Measurements from ENCODE around the gene RPP38. TPM values are rescaled to one million over a fixed set of nuclear protein-coding genes. Genes with fewer than 3 reads are reported as not detected.

Gene RPP38
- total RNA-seq, 1 donor from 2014 or later = 7.0 TPM

DNA sequence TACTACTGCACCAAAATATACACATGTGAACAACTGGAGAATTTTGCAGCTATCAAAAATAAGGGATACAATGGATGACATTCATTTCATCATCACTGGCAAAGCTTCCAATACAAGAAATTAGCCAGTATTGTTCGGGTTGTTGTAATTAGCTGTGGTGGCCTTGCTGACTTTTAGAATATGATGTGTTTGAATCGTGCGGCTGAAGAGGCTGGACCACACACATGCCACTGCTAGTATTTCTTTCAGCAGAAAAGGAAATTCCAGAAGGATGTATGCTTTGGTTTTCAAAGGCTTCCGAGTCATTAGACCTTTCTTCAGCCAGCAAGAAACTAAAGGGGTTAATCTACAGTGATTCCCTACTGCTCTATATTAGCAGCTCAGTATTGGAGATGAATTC is 16.6 kb downstream of the RPP38 start:
- no peak for DNase-seq

GRCh38 chr10:15116225-15116624 is 19.1 kb downstream of the RPP38 start:
- no peak for DNase-seq

- no peak for DNase-seq
Observed at GRCh38 chr10:15118615-15119014, 21.5 kb downstream of the RPP38 start.

DNA sequence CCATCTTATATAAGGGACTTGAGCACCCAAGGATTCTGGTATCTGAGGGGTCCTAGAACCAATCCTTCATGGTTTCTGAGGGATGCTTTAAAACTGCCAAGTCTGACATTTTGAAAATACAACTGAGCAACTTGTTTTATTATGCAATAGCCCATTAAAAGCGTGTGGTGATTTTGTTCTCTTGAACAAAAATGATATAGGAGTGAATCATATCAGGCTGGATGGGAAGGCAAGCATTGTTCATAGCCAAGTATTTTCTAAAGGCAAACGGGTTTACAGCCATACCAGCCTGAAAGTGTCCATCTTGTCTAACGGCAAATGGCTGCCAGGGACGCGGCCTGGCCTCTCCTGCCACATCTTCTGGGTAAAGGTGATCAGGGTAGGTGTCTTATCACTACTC is 23.4 kb downstream of the RPP38 start:
- no peak for DNase-seq

DNA sequence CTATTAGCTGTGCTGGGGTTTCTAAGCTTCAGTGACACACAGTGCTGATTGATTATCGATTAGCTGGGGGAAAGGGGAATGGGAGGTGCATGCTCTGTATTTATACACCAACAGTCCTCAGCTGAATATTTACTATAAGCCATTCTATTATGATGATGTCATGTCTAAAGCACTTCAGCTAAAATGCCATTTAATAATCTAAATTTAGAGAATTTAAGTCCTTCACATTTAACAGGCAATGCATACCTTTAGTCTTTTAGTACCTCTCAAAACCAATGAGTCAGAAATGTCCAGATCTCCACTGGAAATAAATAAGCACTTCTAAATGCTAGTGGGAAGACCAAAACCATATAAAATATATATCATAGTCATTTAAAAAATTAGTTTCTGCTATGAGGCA is 24.6 kb downstream of the RPP38 start:
- DNase-seq = no peak

GRCh38 chr10:15122477-15123030 is 25.4 kb downstream of the RPP38 start:
- no peak for DNase-seq

- no peak for DNase-seq
Observed at GRCh38 chr10:15123749-15124184, 26.6 kb downstream of the RPP38 start.

DNA sequence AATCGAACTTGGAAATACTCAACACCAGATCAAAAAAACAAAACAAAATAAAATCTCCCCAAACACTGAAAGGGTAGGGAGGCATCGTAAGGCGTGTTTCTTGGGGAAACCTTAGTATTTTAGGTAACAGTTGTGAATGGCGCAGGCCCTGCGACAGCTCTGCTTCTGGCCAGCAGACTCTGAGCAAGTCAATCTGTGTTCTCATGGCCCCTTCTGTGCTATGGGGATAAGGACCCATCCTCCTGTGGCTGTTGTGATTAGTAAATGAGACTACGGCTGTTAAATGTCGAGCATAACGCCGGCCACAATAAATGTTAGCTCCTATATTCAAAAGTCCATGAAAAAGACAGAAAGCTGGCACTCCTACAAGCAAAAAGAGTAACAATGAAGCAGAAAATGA is 27.0 kb downstream of the RPP38 start:
- no peak for DNase-seq

DNA sequence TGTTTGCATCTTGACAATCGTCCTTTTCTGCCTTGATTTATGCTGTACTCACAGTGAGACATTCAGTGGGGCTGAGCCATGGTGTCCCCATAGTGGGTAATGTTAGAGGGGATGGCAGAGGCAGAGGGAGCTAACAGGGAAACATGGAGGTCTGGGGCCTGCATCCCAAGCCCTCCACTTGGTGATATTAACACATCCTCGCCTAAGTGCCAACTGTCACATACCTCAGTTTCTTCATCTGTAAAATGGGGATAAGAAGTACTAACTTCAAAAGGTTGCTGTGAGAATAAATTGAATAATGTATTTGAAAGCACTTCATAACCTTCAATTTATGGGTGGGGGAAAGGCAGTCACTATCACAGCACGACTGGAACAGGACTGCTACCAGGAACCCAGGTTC is 27.8 kb downstream of the RPP38 start:
- DNase-seq = no peak

DNA sequence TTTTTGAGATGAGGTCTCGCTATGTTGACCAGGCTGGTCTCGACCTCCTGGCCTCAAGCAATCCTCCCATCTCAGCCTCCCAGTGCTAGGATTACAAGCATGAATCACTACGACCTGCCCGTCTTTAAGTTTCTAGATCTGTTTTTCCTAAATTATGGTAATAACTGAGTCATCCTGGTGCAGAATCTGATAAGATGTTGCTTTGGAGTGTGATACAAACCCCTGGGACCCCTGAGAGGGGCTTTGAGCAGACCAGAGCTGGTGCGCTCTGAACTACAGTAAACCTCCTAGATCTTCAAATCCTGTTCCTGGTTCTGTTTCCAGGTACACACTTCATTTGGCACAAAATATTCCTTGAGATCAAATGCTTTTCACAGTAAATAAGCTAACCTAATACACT is 34.2 kb downstream of the RPP38 start:
- no peak for DNase-seq

DNA sequence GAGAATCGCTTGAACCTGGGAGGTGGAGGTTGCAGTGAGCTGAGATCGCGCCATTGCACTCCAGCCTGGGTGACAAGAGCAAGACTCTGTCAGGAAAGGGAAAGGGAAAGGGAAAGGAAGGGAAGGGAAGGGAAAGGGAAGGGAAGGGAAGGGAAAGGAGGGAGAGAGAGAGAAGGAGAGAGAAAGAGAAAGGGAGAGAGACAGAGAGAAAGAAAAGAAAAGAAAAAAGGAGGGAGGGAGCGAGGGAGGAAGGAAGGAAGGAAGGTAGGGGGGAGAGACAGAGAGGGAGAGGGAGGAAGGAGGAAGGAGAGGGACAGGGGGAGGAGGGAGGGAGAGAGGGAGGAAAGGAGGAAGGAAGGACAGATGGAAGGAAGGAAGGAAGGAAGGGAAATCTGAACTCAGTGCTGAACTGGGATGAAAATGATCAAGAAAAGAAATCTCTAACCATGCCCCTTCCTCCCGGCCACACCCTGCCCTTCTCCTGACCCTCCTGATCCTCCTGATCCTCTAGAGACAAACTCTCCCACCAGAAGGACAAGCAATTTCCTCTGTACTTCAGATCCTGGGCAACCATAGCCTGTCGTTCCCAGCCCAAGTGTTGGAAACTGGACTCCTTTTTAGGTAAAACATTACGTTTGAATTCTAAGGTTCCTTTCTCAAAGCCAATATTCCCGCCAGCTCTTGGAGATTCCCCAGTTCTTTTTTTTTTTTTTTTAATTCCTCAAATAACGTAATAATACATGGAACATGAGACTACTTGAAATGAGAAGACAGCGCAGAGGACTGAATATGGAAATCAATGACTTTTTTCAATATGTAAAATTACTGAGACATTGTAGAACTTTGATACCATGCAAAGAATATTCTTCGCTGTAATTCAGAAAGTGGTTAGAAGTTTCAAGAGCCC is 39.2 kb downstream of the RPP38 start:
- DNase-seq = no peak

DNA sequence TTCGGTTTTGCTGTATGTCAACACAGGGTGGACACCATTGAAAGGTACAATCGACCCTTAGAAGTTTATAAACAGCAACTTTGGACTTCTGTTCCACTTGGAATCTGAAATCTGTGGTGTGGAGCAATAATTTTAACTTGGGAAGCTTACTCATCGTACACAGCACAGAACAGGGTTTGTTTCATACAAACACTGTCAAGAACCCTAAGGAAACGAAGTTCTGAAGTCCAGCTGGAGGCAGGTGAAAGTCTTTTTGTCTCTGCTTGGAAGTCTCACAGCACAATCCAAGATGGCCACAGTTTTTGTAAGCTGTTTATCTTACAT is 39.8 kb downstream of the RPP38 start:
- no peak for DNase-seq

DNA sequence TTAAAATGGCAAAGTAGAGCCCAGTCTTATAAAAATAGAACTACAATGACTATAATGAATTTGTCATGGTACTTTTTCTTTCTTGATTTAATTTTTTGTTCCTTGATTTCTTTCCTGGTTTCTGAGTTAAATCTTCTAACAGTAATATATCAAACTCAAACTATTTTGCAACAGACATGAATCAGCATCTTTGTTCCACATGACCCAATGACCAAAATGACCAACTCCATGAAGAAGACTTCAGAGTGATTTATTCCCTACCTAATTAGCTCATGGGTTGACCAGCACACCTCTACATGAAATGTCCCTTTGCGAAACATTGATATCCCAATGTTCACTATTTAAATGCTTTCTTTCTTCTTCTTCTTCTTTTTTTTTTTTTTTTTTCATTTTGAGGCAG is 40.5 kb downstream of the RPP38 start:
- DNase-seq = no peak

DNA sequence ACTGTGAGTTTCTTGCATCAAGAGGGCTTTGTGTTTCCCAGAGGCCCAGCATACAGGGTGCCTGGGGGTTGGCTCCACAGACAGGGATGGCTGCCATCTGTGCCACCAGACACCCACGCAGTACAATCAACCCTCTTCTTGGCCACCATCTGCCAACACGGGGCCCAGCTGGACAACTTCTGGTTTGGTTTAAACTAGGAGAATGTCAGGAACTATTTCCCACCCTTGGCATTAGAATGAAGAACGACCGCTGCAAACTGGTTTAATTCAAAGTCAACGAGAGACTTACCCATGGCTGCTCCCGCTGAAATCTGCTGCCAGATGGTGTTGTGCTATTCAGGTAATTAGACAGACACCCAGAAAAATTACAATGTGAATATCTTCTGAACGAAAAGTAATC is 43.5 kb downstream of the RPP38 start:
- DNase-seq = peak; percentile 6

DNA sequence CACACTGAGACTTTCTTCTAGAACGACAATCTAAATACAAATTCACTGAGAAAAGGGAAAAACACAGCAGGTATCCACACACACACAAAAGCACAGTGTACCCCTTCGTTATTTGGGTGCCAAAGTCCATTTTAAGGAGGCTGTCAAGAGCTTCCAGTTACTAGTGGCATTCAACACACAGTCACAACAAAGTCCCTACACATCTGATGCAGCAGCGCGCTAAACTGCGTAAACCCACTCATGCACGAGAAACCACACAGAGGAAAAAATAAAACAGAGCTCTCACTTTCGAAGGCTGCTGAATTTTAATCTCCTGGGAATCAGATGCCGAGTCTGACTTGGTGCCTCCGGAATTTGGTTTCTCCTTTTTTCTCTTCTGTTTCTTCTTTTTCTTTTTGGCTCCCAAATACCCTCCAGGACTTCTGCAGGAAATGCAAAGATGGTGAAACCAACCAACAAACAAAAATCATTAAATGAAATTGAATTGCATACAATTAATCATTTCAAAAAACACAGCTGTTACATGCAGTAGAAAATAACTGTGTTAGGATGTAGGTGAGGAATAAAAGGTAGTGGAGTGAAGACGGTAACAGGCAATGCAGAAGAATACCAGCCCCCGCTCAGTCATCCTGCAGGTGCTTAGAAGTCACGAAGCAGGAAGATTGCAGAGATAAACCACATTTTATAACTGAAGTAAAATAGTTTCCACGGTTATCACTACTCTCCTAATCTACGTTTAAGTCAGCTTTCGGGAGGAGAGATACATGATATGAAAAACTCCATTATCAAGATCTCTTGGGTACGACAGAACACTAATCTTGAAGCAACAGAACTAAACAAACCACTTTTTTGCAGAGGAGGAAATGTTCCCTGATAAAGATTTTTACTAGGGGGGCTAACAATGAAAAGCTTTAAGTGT is 44.2 kb downstream of the RPP38 start:
- DNase-seq = peak; percentile 13

DNA sequence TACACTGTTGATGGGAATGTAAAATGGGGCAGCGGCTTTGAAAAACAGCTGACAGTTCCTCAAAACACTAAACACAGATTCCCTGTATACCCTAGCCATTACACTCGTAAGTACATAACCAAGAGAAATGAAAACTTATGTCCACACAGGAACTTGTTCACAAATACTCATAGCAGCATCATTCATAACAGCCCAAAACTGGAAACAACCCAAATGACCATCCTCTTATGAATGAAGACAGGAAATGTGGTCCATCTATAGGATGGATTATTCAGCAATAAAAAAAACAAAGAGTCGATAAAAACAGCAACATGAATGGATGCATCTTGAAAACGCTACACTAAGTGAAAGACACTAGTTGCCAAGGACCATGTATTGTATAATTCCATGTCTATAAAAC is 47.6 kb downstream of the RPP38 start:
- no peak for DNase-seq

DNA sequence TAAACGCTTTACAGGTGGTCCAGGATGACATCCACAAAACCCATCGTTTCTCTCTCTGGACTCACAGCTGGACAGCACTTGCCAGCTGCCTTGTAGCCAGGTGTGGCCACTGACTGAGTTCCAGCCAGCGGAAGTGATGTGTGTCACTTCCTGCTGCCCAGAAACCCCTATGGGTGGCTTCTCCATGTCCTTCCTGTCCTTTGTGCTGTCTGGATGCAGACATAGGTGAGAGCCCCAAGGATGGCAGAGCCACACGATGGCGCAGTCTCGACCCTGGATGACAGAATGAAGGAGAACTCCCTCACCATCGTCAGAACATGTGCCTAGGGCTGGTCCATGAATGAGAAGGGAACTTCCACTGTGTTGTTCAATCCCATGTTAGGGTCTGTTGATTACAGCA is 49.2 kb downstream of the RPP38 start:
- DNase-seq = no peak

- no peak for DNase-seq
Observed at GRCh38 chr10:15147594-15148392, 50.6 kb downstream of the RPP38 start.

DNA sequence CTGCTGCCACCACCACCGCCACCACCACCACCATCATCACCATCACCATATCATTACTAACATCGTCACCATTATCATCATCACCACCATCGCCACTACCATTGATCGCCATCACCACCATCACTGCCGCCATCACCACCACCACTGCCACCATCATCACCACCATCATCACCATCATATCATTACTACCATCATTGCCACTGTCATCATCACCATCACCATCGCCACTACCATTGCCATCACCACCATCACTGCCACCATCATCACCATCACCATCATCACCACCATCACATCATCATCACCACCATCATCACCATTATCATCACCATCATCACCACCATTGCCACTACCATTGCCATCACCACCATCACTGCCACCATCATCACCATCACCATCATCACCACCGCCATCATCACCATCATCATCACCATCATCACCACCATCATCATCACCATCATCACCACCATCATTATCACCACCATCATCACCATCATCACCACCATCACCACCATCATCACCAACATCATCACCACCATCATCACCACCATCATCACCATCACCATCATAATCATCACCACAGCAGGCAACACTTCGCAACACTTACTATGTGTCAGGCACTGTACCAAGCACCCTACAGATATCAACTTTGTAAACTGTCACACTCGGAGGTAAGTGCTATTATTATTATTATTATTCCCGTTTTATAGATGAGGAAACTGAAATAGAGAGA is 52.1 kb downstream of the RPP38 start:
- DNase-seq = no peak

DNA sequence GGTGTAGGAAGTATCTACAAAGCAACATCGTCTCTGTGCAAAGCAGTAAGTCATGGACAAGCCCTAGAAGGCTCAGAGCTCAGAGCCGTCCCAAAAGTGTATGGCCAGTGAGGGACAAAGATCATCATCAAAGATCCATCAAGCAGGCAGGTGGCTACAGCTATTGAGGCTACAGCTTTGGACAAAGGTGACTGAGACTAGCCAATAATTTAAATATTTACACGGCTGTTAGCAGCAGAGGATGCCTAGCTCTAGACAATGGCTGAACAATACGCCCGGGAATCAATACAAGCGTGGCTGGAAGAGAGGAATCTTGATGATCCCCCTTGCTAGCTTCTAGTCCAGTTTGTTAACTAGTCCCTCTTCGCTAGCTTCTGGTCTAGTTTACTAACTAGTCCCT is 53.4 kb downstream of the RPP38 start:
- DNase-seq = no peak

DNA sequence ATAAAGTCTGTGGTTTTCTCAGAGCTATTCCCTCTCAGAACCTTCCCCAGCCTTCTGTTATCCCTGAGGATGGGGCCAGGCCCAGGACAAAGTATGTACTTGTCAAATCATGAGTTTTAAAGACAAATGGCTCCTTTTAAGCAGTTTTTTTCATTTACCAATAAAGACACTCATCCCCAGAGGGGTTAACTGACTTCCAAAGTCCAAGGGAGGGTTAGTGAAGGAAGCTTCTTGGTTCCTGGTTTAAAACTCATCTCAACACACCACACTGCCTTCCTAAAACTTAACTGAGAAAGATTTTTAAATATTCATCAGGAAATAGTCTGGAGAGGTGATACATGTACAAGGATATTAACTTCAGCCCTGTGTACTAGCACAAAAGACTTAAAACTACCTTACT is 55.4 kb downstream of the RPP38 start:
- no peak for DNase-seq
